ENCODE data around the gene PNKD. TPM values are rescaled to one million over a fixed set of nuclear protein-coding genes. Genes with fewer than 3 reads are reported as not detected.

Gene PNKD
- total and polyA plus RNA-seq, 2 of the 8 experiments (the other 6 are each of a cell fraction or from before 2014, with no cell fraction given) = 43.9 to 65.4 TPM

- TF ChIP-seq CHD7 (IDR thresholded peaks at IDR 0.05; ENCODE audit: insufficient replicate concordance, low read length) (no peak), EZH2 (IDR thresholded peaks at IDR 0.05; ENCODE audit: low read depth, low read length, severe bottlenecking) (no peak), TAF7 (optimal IDR thresholded peaks at IDR 0.05; ENCODE audit: borderline replicate concordance, low read depth, low read length) (no peak), EP300 (IDR thresholded peaks at IDR 0.05; ENCODE audit: borderline replicate concordance in 1 of 2, low read depth in 2 of 2, low read length in 2 of 2) (no peak), KDM5A (IDR thresholded peaks at IDR 0.05; ENCODE audit: low read length) (no peak), POU5F1 (IDR thresholded peaks at IDR 0.05; ENCODE audit: low read depth, low read length) (no peak), RAD21 (IDR thresholded peaks at IDR 0.05 in 1 of 2, conservative IDR thresholded peaks at IDR 0.05 in 1 of 2; ENCODE audit: low read depth in 2 of 2, low read length in 2 of 2) (no peak), ZNF274 (IDR thresholded peaks at IDR 0.05; ENCODE audit: borderline replicate concordance, extremely low read depth, low read length) (no peak), JUN (IDR thresholded peaks at IDR 0.05; ENCODE audit: low read depth, low read length) (no peak), BACH1 (IDR thresholded peaks at IDR 0.05; ENCODE audit: low read length) (no peak), POLR2AphosphoS5 (IDR thresholded peaks at IDR 0.05; ENCODE audit: low read depth, low read length) (no peak), CEBPB (IDR thresholded peaks at IDR 0.05; ENCODE audit: low read depth, low read length) (no peak)
Measured at GRCh38 chr2:218363736-218364135, 93.4 kb downstream of the PNKD start (continued).
